ENCODE data around the gene DYNLT2.
"Not testable (repeated sequence)": the region's sequence is repeated elsewhere in the genome, so short reads cannot be mapped to it uniquely, and the experiment has no call there.

The DYNLT2 gene

GRCh38 chr6:169726963-169727362 is 24.4 kb downstream of the DYNLT2 start:
- DNase-seq: no peak

- no peak for DNase-seq
These were observed 25.3 kb downstream of the DYNLT2 start for GRCh38 chr6:169726049-169726400.

- DNase-seq: no peak
These were observed 26.0 kb downstream of the DYNLT2 start for GRCh38 chr6:169725125-169726048.

- peak; percentile 63 for DNase-seq
These were observed 26.8 kb downstream of the DYNLT2 start, which contains the start of gene PHF10 for GRCh38 chr6:169724494-169725124. PHF10 (minus strand) TSS chr6:169724500; CDS start chr6:169723931, 569 bp downstream.

- DNase-seq: peak; percentile 48
These were observed 27.3 kb downstream of the DYNLT2 start for GRCh38 chr6:169723991-169724493.

- peak; percentile 60 for DNase-seq
These were observed 28.0 kb downstream of the DYNLT2 start for GRCh38 chr6:169723200-169723909.

- peak; percentile 16 for DNase-seq
These were observed 28.8 kb downstream of the DYNLT2 start for GRCh38 chr6:169722362-169723199.

- DNase-seq: no peak
These were observed 31.0 kb downstream of the DYNLT2 start for GRCh38 chr6:169720207-169720855.

GRCh38 chr6:169719117-169719516 is 32.3 kb downstream of the DYNLT2 start:
- no peak for DNase-seq

GRCh38 chr6:169714595-169714994 is 36.8 kb downstream of the DYNLT2 start:
- no peak for DNase-seq

- no peak for DNase-seq
These were observed 37.2 kb downstream of the DYNLT2 start for GRCh38 chr6:169714178-169714577.

- DNase-seq: no peak
These were observed 41.4 kb downstream of the DYNLT2 start for GRCh38 chr6:169710009-169710408.

- DNase-seq: no peak
These were observed 42.1 kb downstream of the DYNLT2 start for GRCh38 chr6:169709293-169709692.

GRCh38 chr6:169707772-169708171 is 43.6 kb downstream of the DYNLT2 start:
- no peak for DNase-seq

- no peak for DNase-seq
These were observed 48.5 kb downstream of the DYNLT2 start for GRCh38 chr6:169702840-169703246.

GRCh38 chr6:169701954-169702839 is 49.2 kb downstream of the DYNLT2 start, which contains the start of the genes C6orf120 and WDR27:
C6orf120 (plus strand) TSS chr6:169702126; CDS start chr6:169702460, 334 bp downstream.
WDR27 (minus strand) TSS chr6:169702029; CDS start chr6:169689005, 13,024 bp downstream.
- DNase-seq: peak; percentile 95

- DNase-seq: no peak
These were observed 49.9 kb downstream of the DYNLT2 start for GRCh38 chr6:169701311-169701953.

GRCh38 chr6:169700296-169700695 is 51.1 kb downstream of the DYNLT2 start:
- no peak for DNase-seq

GRCh38 chr6:169697115-169697514 is 54.3 kb downstream of the DYNLT2 start:
- not testable (repeated sequence) for DNase-seq

GRCh38 chr6:169695131-169695530 is 56.2 kb downstream of the DYNLT2 start:
- DNase-seq: no peak
